ENCODE results near the gene SLC26A1.

SLC26A1 gene

DNA sequence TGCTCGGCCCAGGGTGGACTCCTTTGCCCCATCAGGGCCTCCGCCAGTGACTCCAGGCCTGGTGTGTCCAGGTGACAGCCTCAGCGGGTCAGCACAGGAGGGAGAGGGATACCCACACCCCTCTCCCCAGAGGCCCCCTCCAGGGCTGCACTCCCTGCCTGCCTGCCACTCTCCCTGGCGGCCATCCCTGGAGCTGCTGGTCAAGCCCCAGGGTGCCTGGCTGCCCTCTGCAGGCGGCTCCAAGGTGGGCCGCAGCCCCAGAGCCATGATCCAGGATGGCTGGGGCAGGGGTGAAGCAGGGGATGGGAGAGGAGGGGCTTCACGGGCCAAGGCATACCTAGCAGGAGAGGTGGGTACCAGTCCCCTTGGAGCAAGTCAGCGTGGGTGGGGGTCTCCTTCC, 22.0 kb upstream of the SLC26A1 start:
- Histone ChIP-seq H3K27me3 (ENCODE audit: control insufficient read depth in 3 of 3, insufficient read depth in 3 of 3, low read depth in 1 of 3, low read length in 3 of 3) (peaks cover 5 to 9% (median 9%) of the 10 kb centered on the region in 3 experiments), H2AK5ac (ENCODE audit: low read depth, low read length) (peak overlapping the region; percentile 98), H3K4me2 (ENCODE audit: insufficient read depth, low read length, poor library complexity, severe bottlenecking) (no peak overlapping the region), H3K27ac (replicated peaks; ENCODE audit: low read length) (peak overlapping the region; percentile 80), H3K9me3 (replicated peaks in 1 of 2; ENCODE audit: control insufficient read depth in 2 of 2, insufficient read depth in 1 of 2, low read depth in 1 of 2, low read length in 2 of 2) (no peaks in the 10 kb centered on the region), H3K14ac (ENCODE audit: low read length) (peak overlapping the region; percentile 28), H2BK120ac (ENCODE audit: low read depth, low read length) (no peak overlapping the region), H2BK5ac (ENCODE audit: low read length) (peak overlapping the region; percentile 30), H2BK12ac (ENCODE audit: low read length) (peak overlapping the region; percentile 24), H3K79me1 (ENCODE audit: low read depth, low read length) (peaks cover 47% of the 10 kb centered on the region), H3K23ac (ENCODE audit: low read depth, low read length, poor library complexity) (peak overlapping the region; percentile 70), H4K8ac (ENCODE audit: low read depth, low read length) (no peak overlapping the region), H4K91ac (ENCODE audit: low read depth, low read length, poor library complexity) (peak overlapping the region; percentile 82), H3K4me1 (ENCODE audit: control insufficient read depth in 2 of 2, insufficient read depth in 1 of 2, low read depth in 1 of 2, low read length in 2 of 2) (peaks cover 59 to 60% of the 10 kb centered on the region in 2 donors), H2AFZ (ENCODE audit: low read length) (peak overlapping the region; percentile 38), H3K9ac (ENCODE audit: low read depth, low read length, poor library complexity) (peak overlapping the region; percentile 53), H3K4me3 (ENCODE audit: low read length in 2 of 2) (no peak overlapping the region), H3K36me3 (replicated peaks in 1 of 2; ENCODE audit: control insufficient read depth in 2 of 2, insufficient read depth in 2 of 2, low read length in 2 of 2) (peaks cover 7 to 20% of the 10 kb centered on the region in 2 donors), H3K4ac (ENCODE audit: low read length) (peak overlapping the region; percentile 78), H2BK15ac (ENCODE audit: low read length) (peak overlapping the region; percentile 71), H3K18ac (ENCODE audit: low read length) (peak overlapping the region; percentile 80)
- no CpG with 5 or more reads among the region's 8 CpGs for WGBS, 2 donors (ENCODE audit: extremely low coverage in 2 of 2, insufficient read length in 2 of 2, insufficient replicate concordance in 1 of 2)
- no peak for DNase-seq (ENCODE audit: low spot score)

DNA sequence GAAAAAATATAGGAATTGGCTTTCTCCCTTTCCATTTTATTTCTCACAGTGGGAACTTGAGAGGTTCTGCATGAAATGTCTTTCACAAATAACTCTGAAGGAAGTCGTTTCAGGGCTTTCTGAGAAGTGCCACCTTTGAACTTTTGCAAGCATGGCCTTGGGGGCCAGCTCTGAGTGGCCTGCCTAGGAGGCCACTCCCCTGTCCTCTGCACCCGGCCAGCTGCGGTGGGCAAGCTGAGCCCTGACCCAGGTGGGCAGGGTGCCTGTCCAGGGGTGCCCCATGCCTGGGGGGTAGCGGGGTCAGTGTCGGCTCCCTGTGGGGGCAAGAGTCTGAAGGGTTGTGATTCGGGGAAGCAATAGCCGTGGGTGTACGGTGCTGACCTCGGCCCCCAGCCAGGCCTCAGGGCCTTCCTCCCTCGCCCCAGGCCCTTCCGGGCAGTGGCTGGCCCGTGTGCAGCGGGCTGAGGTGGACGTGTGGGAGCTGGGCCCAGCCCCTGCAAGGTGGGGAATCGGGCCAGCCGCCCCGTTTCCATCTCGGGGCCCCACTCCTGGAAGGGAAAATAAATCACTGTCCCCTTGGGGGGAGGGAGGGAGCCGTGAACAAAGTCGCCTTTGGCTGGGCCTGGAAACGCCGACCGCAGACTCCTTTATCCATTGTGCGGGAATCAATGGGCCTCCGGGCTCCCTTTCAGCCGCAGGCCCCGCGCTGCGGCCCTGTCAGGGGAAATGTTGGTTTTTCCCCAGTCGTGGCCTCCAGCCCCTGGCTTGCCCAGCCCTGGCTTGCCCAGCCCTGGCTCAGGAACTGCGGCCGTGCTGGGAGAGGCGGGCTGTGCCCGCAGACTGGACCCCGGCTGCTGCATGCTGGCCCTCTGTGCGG, 21.3 kb upstream of the SLC26A1 start:
- H2BK120ac ChIP-seq (ENCODE audit: low read depth, low read length): no peak overlapping the region
- peaks cover 55 to 60% of the 10 kb centered on the region in 2 donors for H3K4me1 ChIP-seq (ENCODE audit: control insufficient read depth in 2 of 2, insufficient read depth in 1 of 2, low read depth in 1 of 2, low read length in 2 of 2)
- peaks cover 8 to 14% (median 13%) of the 10 kb centered on the region in 3 experiments for H3K27me3 ChIP-seq (ENCODE audit: control insufficient read depth in 3 of 3, insufficient read depth in 3 of 3, low read depth in 1 of 3, low read length in 3 of 3)
- no CpG with 5 or more reads among the region's 36 CpGs for WGBS, 2 donors (ENCODE audit: extremely low coverage in 2 of 2, insufficient read length in 2 of 2, insufficient replicate concordance in 1 of 2)
- DNase-seq (ENCODE audit: low spot score): no peak
- peak overlapping the region; percentile 53 for H3K9ac ChIP-seq (ENCODE audit: low read depth, low read length, poor library complexity)
- H3K36me3 ChIP-seq (replicated peaks in 1 of 2; ENCODE audit: control insufficient read depth in 2 of 2, insufficient read depth in 2 of 2, low read length in 2 of 2): peaks cover 7 to 20% of the 10 kb centered on the region in 2 donors
- no peaks in the 10 kb centered on the region for H3K9me3 ChIP-seq (replicated peaks in 1 of 2; ENCODE audit: control insufficient read depth in 2 of 2, insufficient read depth in 1 of 2, low read depth in 1 of 2, low read length in 2 of 2)
- peak overlapping the region; percentile 30 for H2BK5ac ChIP-seq (ENCODE audit: low read length)
- H2BK12ac ChIP-seq (ENCODE audit: low read length): no peak overlapping the region
- no peak overlapping the region for H3K4ac ChIP-seq (ENCODE audit: low read length)
- H3K14ac ChIP-seq (ENCODE audit: low read length): peak overlapping the region; percentile 28
- H2AK5ac ChIP-seq (ENCODE audit: low read depth, low read length): peak overlapping the region; percentile 98
- peak overlapping the region; percentile 13 for H3K4me2 ChIP-seq (ENCODE audit: insufficient read depth, low read length, poor library complexity, severe bottlenecking)
- H4K8ac ChIP-seq (ENCODE audit: low read depth, low read length): peak overlapping the region; percentile 75
- peak overlapping the region; percentile 70 for H3K23ac ChIP-seq (ENCODE audit: low read depth, low read length, poor library complexity)
- peak overlapping the region; percentile 82 for H4K91ac ChIP-seq (ENCODE audit: low read depth, low read length, poor library complexity)
- H3K4me3 ChIP-seq (ENCODE audit: low read length in 2 of 2): peak overlapping the region; percentile 22 to 24
- peak overlapping the region; percentile 38 for H2AFZ ChIP-seq (ENCODE audit: low read length)
- H3K18ac ChIP-seq (ENCODE audit: low read length): peak overlapping the region; percentile 80
- H3K79me1 ChIP-seq (ENCODE audit: low read depth, low read length): peaks cover 45% of the 10 kb centered on the region
- no peak overlapping the region for H2BK15ac ChIP-seq (ENCODE audit: low read length)
- peak overlapping the region; percentile 80 for H3K27ac ChIP-seq (replicated peaks; ENCODE audit: low read length)

DNA sequence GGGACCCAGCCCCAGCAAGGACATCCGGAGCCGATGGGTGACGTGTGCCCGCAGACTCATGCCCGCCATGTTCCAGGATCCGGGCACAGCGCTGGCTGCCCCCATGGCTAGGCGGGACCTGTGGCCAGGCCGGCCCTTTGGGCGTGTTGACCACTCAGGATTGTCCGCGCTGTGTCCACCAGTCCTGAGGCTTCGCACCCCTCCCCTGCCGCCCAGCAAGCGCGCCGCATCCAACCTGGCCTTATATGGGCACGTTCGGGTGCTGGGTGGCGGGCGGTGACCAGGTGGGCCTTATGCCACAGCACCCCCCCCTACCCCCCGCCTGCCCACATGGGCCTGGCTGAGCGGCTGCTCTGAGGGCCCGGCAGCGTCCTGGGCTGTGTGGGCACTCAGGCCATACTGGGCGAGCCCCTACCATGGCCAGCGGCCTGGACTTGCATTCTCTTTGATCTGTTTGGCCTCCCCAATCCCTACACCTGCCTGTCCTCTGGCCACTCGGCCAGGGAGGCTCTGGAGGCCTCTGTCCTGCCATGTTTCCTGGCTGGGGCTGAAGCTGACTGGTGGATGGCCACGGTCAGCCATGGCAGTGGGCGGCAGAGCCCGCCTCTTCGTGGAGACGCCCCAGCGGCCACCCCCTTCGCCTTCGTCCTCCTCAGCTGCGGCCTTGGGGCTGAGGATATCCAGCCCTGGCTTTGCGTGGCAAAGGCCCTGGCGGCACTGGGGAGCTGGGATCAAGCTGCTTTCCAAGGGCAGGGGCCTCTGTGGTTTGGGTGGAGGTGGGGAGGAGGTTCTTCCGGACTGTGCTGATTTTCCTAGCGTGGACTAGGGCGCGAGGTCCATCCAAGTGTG, 20.2 kb upstream of the SLC26A1 start:
- H3K27me3 ChIP-seq (ENCODE audit: control insufficient read depth in 3 of 3, insufficient read depth in 3 of 3, low read depth in 1 of 3, low read length in 3 of 3): peaks cover 11 to 22% (median 22%) of the 10 kb centered on the region in 3 experiments
- peak overlapping the region; percentile 87 for H2BK5ac ChIP-seq (ENCODE audit: low read length)
- H3K79me1 ChIP-seq (ENCODE audit: low read depth, low read length): peaks cover 37% of the 10 kb centered on the region
- peak overlapping the region; percentile 86 for H3K23ac ChIP-seq (ENCODE audit: low read depth, low read length, poor library complexity)
- no peaks in the 10 kb centered on the region for H3K9me3 ChIP-seq (replicated peaks in 1 of 2; ENCODE audit: control insufficient read depth in 2 of 2, insufficient read depth in 1 of 2, low read depth in 1 of 2, low read length in 2 of 2)
- WGBS, 2 donors (ENCODE audit: extremely low coverage in 2 of 2, insufficient read length in 2 of 2, insufficient replicate concordance in 1 of 2): no CpG with 5 or more reads among the region's 43 CpGs
- H3K9ac ChIP-seq (ENCODE audit: low read depth, low read length, poor library complexity): peak overlapping the region; percentile 74
- H4K91ac ChIP-seq (ENCODE audit: low read depth, low read length, poor library complexity): no peak overlapping the region
- H3K36me3 ChIP-seq (replicated peaks in 1 of 2; ENCODE audit: control insufficient read depth in 2 of 2, insufficient read depth in 2 of 2, low read length in 2 of 2): peaks cover 7 to 20% of the 10 kb centered on the region in 2 donors
- DNase-seq (ENCODE audit: low spot score): no peak
- H3K4me1 ChIP-seq (ENCODE audit: control insufficient read depth in 2 of 2, insufficient read depth in 1 of 2, low read depth in 1 of 2, low read length in 2 of 2): peaks cover 52% of the 10 kb centered on the region in 2 donors
- H3K18ac ChIP-seq (ENCODE audit: low read length): peak overlapping the region; percentile 72
- peak overlapping the region; percentile 3 to 55 for H3K4me3 ChIP-seq (ENCODE audit: low read length in 2 of 2)
- no peak overlapping the region for H2AFZ ChIP-seq (ENCODE audit: low read length)
- peak overlapping the region; percentile 25 for H3K27ac ChIP-seq (replicated peaks; ENCODE audit: low read length)
- H2BK12ac ChIP-seq (ENCODE audit: low read length): peak overlapping the region; percentile 90
- H3K14ac ChIP-seq (ENCODE audit: low read length): peak overlapping the region; percentile 75
- H3K4me2 ChIP-seq (ENCODE audit: insufficient read depth, low read length, poor library complexity, severe bottlenecking): no peak overlapping the region
- H2BK120ac ChIP-seq (ENCODE audit: low read depth, low read length): no peak overlapping the region
- peak overlapping the region; percentile 68 for H3K4ac ChIP-seq (ENCODE audit: low read length)
- H4K8ac ChIP-seq (ENCODE audit: low read depth, low read length): no peak overlapping the region
- peak overlapping the region; percentile 96 for H2BK15ac ChIP-seq (ENCODE audit: low read length)
- H2AK5ac ChIP-seq (ENCODE audit: low read depth, low read length): peak overlapping the region; percentile 99
